ENCODE results near the gene MRPS17.

Gene MRPS17

DNA sequence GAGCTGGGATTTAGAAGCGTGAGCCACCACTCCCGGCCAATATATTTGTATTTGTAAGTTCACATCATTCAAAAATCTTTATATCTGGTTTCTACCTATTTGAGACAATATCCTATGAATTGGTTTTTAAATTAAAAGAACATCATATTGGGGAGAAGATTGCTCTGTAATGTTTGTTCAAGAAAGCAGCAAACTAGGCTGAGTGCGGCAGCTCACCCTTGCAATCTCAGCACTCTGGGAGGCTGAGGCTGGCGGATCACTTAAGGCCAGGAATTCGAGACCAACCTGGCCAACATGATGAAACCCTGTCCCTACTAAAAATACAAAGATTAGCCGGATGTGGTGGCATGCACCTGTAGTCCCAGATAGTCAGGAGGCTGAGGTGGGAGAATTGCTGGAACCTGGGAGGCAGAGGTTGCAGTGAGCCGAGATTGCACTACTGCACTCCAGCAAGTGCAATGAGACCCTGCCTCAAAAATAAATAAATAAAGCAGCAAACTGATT is 22.1 kb downstream of the MRPS17 start:
- DNase-seq, result no peak

DNA sequence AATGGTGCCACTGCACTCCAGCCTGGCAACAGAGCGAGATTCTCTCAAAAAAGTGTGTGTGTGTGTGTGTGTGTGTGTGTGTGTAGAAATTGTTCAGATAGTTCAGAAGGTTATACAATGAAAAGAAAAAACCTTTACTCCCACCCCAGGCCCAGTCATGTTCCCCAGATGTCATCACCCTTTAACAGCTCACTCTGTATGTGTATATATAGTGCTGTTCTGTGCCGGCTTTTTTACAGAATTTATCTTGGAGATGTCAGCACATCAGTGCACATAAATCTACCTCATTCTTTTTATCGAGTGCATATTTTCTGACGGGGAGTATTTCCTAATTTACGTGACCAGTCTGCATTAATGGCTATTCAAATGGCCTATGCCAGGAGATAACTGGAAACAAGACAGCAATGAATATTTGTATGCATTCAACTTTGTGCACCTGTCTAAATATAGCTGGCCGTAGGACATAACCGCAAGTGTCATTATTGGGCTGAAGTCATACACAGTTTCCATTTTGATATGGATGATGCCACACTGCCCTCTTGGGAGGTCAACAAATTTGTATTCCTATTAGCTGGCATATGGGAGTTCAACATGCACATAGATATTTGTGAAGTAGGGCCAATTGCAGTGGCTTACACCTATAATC is 24.4 kb downstream of the MRPS17 start:
- no peak for DNase-seq

DNA sequence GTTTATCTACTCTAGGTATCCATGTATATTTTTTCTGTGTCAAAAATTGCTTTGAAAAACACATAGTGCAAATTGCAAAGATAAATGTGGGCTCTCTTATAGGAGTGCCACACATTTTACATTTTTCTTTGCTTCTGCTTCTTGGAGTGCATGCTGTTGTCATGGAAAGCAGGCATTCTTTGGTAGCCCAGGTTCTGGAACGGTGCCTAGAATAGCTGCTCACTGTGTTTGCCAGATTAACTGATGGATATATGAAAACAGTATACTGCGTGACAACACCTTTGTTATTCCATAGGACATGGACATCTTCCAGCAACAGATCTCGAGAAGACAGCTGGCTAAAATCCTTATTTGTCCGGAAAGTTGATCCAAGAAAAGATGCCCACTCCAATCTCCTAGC is 26.2 kb downstream of the MRPS17 start:
- DNase-seq, result no peak

DNA sequence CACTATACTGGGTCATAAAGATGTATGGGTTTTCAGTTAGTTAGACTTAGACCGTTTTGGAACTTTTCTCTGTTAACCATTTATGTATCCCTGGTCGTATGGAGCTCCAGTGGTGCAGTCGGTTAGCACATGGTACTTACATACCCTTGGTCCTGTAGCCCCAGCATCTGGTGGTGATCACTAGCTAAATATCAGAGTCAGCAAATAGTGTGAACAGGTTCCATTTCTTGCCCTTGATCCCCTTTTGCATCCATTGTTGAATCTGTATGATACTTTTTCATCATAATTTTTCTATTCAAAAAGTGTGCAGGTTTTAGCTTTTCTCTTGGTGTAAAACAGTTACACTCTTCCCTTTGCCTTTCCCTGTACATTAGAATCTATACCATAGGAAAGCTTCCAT is 28.6 kb downstream of the MRPS17 start:
- no peak for DNase-seq

DNA sequence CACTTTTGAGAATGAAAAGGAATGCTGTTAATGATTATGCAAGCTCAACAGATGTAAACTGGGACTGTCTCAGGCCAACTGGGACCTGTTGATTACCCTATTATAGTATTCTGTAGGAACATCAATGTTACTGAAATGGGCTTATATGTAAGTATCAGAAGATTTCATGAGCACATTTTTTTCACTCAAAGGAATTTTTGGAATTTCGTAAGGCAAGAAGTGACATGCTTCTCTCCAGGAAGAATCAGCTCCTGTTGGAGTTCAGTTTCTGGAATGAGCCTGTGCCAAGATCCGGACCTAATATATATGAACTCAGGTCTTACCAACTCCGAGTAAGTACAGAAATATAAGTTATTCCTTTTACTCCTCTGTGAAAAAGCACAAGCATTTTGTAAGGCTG is 31.9 kb downstream of the MRPS17 start:
- DNase-seq, result no peak

DNA sequence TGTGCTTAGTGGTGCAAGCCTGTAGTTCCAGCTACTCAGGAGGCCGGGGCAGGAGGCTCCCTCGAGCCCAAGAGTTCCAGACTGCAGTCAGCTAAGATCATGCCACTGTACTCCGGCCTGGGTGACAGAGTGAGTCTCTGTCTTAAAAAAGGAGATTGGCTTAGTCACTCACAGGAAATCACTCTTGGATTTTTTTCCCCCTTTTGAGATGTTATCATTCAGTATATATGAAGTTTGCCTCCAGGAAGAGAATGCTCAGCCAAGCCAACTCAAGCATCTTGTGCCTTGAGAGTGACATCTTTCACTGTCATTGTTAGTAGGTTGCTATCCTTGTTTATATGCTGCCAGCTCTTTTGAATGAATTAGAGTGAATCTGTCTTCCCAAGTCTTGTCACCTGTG is 40.7 kb downstream of the MRPS17 start:
- no peak for DNase-seq

DNA sequence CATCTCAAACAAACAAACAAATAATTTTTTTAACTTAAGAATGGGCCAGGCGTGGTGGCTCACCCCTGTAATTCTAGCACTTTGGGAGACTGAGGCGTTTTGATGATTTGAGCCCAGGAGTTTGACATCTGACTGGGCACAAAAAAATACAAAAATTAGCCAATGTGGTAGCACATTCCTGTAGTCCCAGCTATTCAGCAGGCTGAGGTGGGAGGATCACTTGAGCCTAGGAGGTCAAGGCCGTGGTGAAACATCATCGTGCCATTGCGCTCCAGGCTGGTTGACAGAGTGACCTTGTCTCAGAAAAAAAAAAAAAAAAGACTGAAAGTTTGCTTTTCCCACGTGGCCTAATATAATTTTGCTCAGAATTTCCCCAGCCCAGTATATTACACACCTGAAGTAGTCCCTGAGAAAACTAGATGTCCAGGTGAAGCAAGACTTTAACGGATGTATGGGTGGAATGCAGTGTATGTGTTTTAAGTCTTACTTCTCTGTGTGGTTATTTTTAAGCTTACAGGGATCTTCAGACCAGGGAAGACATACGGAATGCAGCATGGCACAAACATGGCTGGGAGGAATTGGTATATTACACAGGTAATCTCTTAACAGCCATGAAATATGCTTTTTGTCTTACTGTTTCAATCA is 45.3 kb downstream of the MRPS17 start:
- no peak for DNase-seq

DNA sequence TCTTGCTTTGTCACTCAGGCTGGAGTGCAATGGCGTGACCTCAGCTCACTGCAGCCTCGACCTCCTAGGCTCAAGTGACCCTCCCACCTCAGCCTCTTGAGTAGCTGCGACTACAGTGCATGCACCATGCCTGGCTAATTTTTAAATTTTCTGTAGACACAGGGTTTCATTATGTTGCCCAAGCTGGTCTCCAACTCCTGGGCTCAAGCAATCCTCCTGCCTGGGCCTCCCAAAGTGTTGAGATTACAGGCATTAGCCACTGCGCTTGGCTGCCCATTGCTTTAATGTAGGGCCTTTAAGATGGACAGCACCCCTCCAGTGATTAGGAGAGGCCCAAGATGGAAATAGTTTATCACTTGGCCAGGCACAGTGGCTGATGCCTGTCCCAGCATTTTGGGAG is 52.1 kb downstream of the MRPS17 start:
- DNase-seq, result no peak
